Measurements from ENCODE around the gene DISP3.

The DISP3 gene

DNA sequence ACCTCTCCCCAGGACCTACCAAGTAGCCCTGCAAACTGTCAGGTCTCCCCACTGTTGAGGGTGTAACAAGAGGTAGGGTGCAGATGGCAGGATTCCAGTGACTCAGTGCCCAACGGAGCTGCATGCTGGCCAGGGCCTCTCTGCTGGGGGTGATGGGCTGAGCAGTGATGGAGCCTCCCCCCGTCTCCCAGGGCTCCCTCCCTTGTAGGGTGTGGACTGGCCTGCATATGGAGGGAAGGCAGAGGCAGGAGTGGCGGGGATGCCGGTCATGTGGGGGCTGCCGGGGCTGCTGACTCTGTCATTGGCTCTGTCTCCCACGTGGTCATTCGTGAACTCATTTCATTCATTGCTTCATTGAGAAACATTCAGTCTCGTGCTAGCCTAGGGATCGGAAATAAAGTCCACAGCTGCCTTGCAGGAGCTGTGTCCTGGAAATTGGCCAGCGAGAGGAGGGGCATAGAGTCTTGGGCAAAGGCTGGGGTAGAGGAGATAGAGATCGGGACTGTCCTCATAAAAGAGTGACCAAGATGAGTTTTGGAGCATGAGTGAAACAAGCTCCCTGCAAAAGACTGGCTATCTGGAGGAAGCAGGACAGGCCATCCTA, 22.9 kb upstream of the DISP3 start:
- in situ Hi-C loops (cut with MboI; ENCODE audit: low sequenced_read_pairs) = no loop called here

DNA sequence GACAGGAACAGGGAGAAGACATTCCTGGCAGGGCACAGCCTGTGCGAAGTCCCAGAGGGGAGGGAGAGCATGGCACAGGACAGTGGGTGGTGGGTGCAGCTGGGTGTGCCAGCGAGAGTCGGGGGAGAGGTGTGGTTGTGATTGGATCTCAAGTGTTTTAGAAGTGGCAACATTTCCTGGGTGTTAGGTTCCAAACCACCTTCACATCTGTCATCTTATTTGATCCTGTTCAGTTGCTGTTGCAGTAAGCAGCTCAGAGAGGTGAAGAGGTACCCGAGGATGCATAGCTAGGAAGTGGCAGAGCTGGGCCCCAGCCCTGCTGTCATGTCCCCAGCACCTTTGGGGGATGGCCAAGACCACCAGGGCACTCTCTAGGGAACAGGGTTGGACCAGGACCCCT, 22.0 kb upstream of the DISP3 start:
- in situ Hi-C loops (cut with MboI; ENCODE audit: low sequenced_read_pairs) = no loop called here

GRCh38 chr1:11458811-11459275, 20.1 kb upstream of the DISP3 start:
- in situ Hi-C loops (cut with MboI; ENCODE audit: low sequenced_read_pairs) = no loop called here

DNA sequence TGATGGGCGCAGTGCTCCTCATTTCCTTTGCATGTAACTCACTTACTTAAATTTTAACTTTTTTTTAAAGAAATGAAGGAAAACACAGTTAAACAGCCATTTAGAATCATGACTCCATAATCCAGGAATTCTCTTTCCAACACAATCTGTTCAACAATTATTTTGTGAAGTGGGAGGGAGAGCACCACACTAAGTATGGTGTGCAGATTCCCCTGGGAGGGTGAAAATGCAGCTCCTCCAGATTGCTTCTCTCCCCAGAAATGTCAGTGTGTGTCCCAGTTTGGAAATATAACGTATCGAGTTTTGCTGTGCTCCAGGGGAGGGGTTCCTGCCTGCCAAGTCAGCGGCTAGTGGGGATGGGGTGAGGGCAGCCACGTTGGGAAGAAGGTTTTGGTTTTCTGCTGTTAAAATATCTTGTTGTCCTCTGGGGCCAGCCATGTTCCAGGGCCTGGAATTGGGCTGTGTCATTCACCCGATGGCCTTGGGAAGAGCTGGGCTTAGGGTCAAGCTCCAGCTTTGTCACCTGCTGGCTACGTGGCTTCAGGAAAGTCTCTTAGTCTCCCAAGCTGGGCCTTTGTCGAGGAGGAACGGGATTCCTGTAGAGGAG, 17.3 kb upstream of the DISP3 start:
- in situ Hi-C loops (cut with MboI; ENCODE audit: low sequenced_read_pairs) = no loop called here

DNA sequence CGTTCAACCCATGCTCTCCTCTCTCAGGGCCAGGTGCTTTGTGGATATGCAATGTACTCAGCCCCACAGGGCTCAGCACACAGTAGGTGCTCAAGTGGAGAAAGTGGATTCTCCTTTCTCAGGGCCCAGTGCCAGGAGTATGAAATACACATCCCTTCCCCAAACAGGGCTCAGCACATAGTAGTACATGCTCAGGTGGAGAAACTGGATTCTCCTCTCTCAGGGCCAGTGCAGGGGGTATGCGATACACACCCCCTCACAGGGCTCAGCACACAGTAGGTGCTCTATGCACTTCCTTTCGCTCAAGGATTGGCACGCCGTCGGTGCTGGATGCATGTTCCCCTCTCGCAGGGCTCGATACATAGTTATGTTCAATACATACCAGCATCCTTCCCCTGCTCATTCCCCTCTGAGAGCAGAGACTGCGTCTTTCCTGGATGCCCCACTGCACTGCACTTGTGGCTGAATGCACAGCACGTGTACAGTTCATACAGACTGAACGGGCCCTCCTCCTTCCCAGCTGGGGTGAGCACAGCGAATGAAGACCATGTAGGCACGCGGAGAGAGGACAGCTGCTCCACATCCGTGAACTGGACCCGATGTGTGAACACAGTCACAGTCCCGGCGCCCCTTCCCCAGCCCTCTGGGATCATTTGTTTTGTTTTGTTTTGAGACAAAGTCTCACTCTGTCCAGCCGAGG, 16.6 kb upstream of the DISP3 start:
- in situ Hi-C loops (cut with MboI; ENCODE audit: low sequenced_read_pairs) = no loop called here

DNA sequence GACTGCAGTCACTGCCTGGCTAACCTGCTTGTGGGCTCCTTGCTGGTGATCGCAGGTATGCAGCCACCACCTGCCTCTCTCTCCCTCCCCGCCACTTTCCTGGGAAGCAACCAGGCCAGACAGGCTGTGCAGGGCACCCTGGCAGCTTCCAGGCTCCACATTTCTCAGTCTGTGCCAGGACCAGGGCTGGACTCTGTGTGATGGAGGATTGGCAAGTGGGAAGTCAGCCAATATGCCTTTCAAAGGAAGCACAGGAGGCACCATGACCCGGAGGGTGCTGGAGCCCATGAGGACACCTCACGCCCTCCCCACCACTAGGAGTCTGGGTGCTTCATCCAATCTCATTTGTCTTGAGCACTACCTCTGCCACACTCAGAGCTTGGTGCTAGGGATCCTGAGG, 15.8 kb upstream of the DISP3 start:
- in situ Hi-C loops (cut with MboI; ENCODE audit: low sequenced_read_pairs) = no loop called here

- in situ Hi-C loops (cut with MboI; ENCODE audit: low sequenced_read_pairs) = no loop called here
Measured at GRCh38 chr1:11465307-11465706, 13.6 kb upstream of the DISP3 start.

DNA sequence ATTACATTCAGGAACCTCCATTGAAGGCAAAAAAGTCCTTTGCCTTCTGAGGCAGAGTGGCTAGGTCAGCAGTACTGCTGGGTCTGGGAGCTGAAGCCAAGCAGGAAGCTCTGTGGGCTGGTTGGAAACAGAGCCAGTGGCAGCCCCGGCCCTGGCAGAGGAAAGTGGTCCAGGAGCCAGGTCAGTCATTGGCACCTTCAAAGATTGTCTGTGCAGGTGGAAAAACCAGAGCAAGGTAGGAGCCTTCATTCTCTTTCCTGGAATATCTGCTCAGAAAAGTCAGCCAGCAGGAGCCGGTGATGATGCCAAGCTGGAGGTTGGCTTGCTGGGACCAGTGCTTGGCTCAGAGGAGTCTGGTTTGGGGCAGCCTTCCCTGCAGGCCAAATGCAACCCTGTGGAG, 12.5 kb upstream of the DISP3 start:
- in situ Hi-C loops (cut with MboI; ENCODE audit: low sequenced_read_pairs) = no loop called here

- in situ Hi-C loops (cut with MboI; ENCODE audit: low sequenced_read_pairs) = no loop called here
Measured at GRCh38 chr1:11468878-11469277, 10.1 kb upstream of the DISP3 start.

GRCh38 chr1:11470912-11471311, 8.0 kb upstream of the DISP3 start:
- in situ Hi-C loops (cut with MboI; ENCODE audit: low sequenced_read_pairs) = no loop called here

DNA sequence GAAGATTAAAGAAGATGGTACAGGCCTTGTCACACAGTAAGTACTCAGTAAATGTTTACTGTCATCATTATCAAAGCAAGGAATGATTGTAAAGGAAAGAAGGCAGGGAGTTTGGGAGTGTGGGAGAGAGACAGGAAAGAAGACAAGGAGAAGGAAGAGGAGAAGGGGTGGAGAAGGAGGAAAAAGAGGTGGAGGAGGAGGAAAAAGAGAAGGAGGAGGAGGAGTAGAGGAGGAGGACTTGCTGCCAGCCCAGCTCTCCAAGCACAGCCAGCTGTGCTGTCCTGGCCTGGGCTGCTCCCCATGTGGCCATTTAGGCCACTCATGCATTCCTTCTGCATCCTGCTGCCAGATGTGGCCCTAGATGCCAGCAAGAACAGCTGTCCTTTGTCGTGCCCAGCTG, 7.5 kb upstream of the DISP3 start:
- in situ Hi-C loops (cut with MboI; ENCODE audit: low sequenced_read_pairs) = no loop called here

DNA sequence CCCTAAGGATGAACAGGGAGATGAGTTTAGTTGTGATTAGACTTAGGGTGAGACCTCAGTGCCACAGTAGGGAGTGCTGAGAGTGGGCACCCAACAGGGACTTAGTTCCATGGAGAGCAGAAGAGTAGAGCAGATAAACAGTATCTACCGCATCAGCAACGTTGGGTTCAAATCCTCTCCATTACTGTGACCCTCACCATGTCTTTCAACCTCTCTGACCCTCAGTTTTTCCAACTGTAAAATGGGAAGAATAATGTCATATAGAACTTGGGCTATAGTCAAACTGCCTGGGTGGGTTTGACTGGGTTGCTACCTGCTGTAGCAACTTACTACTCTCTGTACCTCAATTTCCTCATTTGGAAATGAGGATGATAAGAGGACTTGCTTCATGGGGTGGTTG, 6.7 kb upstream of the DISP3 start:
- in situ Hi-C loops (cut with MboI; ENCODE audit: low sequenced_read_pairs) = no loop called here

- in situ Hi-C loops (cut with MboI; ENCODE audit: low sequenced_read_pairs) = no loop called here
Measured at GRCh38 chr1:11472741-11473140, 6.2 kb upstream of the DISP3 start.

GRCh38 chr1:11473491-11474034, 5.4 kb upstream of the DISP3 start:
- in situ Hi-C loops (cut with MboI; ENCODE audit: low sequenced_read_pairs) = no loop called here

GRCh38 chr1:11474826-11475225, 4.1 kb upstream of the DISP3 start:
- in situ Hi-C loops (cut with MboI; ENCODE audit: low sequenced_read_pairs) = no loop called here

DNA sequence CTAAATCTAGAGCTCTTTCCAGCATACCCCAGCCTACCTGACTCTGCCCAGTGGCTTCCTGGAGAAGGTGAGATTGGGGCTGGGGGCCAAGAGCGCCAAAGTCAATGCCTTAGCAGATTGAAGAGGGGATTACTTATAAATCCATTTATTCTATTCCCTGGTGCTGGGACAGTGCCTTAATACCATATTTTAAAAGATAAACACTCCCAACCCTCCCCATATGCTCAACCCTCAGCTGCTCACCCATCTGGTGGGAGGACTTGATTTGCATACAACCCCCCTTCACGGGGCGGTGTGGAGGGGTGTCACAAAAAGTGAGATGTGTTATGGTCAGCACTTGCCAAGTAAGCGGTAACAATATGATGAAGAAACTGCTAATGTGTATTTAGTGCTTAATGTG, 3.2 kb upstream of the DISP3 start:
- in situ Hi-C loops (cut with MboI; ENCODE audit: low sequenced_read_pairs) = no loop called here

DNA sequence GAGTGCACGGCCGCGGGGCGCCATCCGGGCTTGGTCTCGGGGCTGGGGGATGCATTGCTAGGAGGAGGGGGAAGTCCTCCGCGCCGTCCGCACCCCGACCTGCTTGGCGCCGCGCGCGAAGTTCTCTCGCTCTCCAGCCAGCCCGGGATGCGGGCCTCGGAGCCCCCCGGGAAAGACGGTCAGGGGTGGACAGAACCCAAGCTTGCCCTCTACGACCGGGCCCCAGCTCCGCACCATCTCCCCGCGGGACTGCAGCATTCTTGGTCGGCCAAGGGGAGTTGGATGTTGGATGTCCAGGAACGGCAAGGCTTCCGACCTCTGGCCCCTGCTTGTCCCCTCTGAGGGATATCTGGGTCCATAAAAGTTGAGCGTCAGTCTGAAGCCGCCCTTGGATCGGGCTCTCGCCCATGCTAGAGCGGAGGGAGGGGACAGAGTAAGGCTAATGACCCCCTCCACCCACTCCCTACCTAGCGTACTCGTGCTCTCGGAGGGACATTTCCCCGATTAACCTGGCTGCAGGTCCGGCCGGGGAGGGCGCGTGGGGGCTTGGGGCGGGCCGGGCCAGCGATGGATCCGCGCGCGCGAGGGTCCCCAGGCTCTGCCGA, 522 bp downstream of the DISP3 start:
- in situ Hi-C loops (cut with MboI; ENCODE audit: low sequenced_read_pairs) = no loop called here

- in situ Hi-C loops (cut with MboI; ENCODE audit: low sequenced_read_pairs) = no loop called here
Measured at GRCh38 chr1:11481019-11481418, 2.1 kb downstream of the DISP3 start.

DNA sequence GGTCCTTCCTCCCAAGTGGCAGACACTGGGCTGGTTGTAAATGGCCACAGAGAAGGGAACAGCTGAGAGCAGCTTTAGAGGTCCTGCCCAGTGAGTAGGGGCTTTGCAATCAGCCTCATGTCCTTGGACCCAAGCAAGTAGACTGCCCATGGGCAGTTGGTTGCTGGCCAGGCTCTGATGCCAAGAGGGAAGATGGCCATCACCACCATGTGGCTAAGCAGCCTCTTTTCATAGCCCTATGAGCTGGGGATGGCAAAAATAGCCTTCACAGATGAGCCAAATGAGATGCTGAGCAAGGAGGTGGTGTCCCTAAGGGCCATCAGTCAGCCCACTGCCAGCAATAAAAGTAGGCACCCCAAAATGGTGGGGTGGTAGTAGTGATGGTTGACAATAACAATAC, 3.2 kb downstream of the DISP3 start:
- in situ Hi-C loops (cut with MboI; ENCODE audit: low sequenced_read_pairs) = no loop called here

- in situ Hi-C loops (cut with MboI; ENCODE audit: low sequenced_read_pairs) = no loop called here
Measured at GRCh38 chr1:11482701-11483479, 3.9 kb downstream of the DISP3 start.
